ENCODE data around the gene MED29. TPM values are rescaled to one million over a fixed set of nuclear protein-coding genes. Genes with fewer than 3 reads are reported as not detected.

Gene MED29
- total and polyA plus RNA-seq, 2 of the 4 experiments (the other 2 are of a cell fraction): 17.6 to 28.8 TPM

GRCh38 chr19:39413911-39414608 is 22.9 kb downstream of the MED29 start:
- Histone ChIP-seq H3K27me3 (ENCODE audit: control insufficient read depth, insufficient read depth, low read length) (no peaks in the 10 kb centered on the region), H2BK20ac (ENCODE audit: low read depth, low read length) (peak overlapping the region; percentile 65), H3K9me3 (ENCODE audit: control insufficient read depth, insufficient read depth, low read length) (no peaks in the 10 kb centered on the region), H3K9ac (ENCODE audit: low read depth, low read length) (peak overlapping the region; percentile 99), H3K18ac (ENCODE audit: low read depth, low read length) (peak overlapping the region; percentile 72), H2AFZ (replicated peaks; ENCODE audit: low read length, poor library complexity) (peak overlapping the region; percentile 79), H3K23ac (ENCODE audit: low read depth, low read length) (peak overlapping the region; percentile 99), H2BK5ac (ENCODE audit: low read depth, low read length, poor library complexity, severe bottlenecking) (peak overlapping the region; percentile 88), H3K4me3 (ENCODE audit: insufficient read depth, low read depth, low read length) (peak overlapping the region; percentile 90), H4K91ac (ENCODE audit: insufficient read depth, low read depth, low read length) (peak overlapping the region; percentile 91), H4K20me1 (ENCODE audit: insufficient read depth, low read length) (peaks cover 43% of the 10 kb centered on the region), H4K5ac (ENCODE audit: low read depth, low read length) (peak overlapping the region; percentile 74), H3K36me3 (ENCODE audit: control insufficient read depth, insufficient read depth, low read length) (peaks cover 33% of the 10 kb centered on the region), H2AK5ac (ENCODE audit: low read depth, low read length) (peak overlapping the region; percentile 79), H3K56ac (ENCODE audit: extremely low read depth, insufficient read depth, low read length) (peak overlapping the region; percentile 95), H3K27ac (ENCODE audit: insufficient read depth, low read length) (peak overlapping the region; percentile 98), H2AK9ac (replicated peaks; ENCODE audit: low read depth, low read length, poor library complexity) (peak overlapping the region; percentile 91), H3K79me1 (ENCODE audit: low read depth in 1 of 2, low read length in 2 of 2) (peaks cover 11 to 71% of the 10 kb centered on the region in 2 experiments), H3K4me2 (ENCODE audit: low read depth, low read length) (peak overlapping the region; percentile 72), H2BK120ac (ENCODE audit: low read depth, low read length) (peak overlapping the region; percentile 87), H3K4ac (ENCODE audit: low read depth, low read length) (peak overlapping the region; percentile 98), H3K14ac (replicated peaks; ENCODE audit: low read depth, low read length) (peak overlapping the region; percentile 100), H3K4me1 (ENCODE audit: control insufficient read depth, insufficient read depth, low read length) (peaks cover 23% of the 10 kb centered on the region), H2BK15ac (ENCODE audit: low read depth, low read length) (peak overlapping the region; percentile 49; the same call in 1 of the 3 replicates), H3K9me1 (ENCODE audit: insufficient read depth, low read length) (peaks cover 11% of the 10 kb centered on the region; the same call in 1 of the 2 replicates), H4K8ac (ENCODE audit: low read depth in 2 of 2, low read length in 2 of 2) (peak overlapping the region; percentile 85 to 94; a peak in 3 of 4 replicates)
- no TSS peak for BruUV-seq (replicated peaks)
- POLR2A ChIA-PET (ENCODE audit: unreplicated experiment): interaction anchor here (0.6 to 0.8 kb wide), 2 partner anchors 18 to 22 kb away, joined by 4 to 13 read pairs; partner anchors contain the start of gene RPS16
- peak; percentile 28 for DNase-seq
- intact Hi-C loops (cut with micrococcal nuclease): loop anchor here (2.0 kb wide), 1 partner anchor 291 kb away; no protein-coding TSS in a partner anchor
- dilution Hi-C loops (cut with HindIII; ENCODE audit: low sequenced_read_pairs, unreplicated experiment): no loop called here
- in situ Hi-C loops (cut with MboI; ENCODE audit: low sequenced_read_pairs): no loop called here
- CTCF ChIA-PET: interaction anchor here (0.5 to 1.1 kb wide), 3 partner anchors 16 to 117 kb away, joined by 3 to 4 read pairs (median 3); no protein-coding TSS in a partner anchor
- ATAC-seq (ENCODE audit: low read depth): no peak
- TF ChIP-seq NFE2L2 (IDR thresholded peaks at IDR 0.05; ENCODE audit: low read depth, low read length): no peak
- TF ChIP-seq MXI1 (IDR thresholded peaks at IDR 0.05; ENCODE audit: borderline replicate concordance, low read depth, low read length): 0 out of 2 replicates have a peak, but pooled peaks have one; percentile 6
- TF ChIP-seq POLR2A (IDR thresholded peaks at IDR 0.05; ENCODE audit: low read depth, low read length): peak; percentile 30; the same call in 1 of the 2 replicates
- peak; percentile 19; the same call in 1 of the 2 replicates for TF ChIP-seq CTCF (conservative IDR thresholded peaks at IDR 0.05; ENCODE audit: low read depth, low read length)
- 0 out of 2 replicates have a peak, but pooled peaks have one; percentile 20 for TF ChIP-seq RAD21 (IDR thresholded peaks at IDR 0.05; ENCODE audit: low read length)
- peak; percentile 80 for TF ChIP-seq CEBPB (IDR thresholded peaks at IDR 0.05; ENCODE audit: low read depth, low read length)
- WGBS, 2 experiments (ENCODE audit: extremely low coverage in 2 of 2, insufficient read length in 1 of 2): 19% methylated on average over 6 of the region's 18 CpGs; no CpG with 5 or more reads in 1 of the 2 experiments
